Measurements from ENCODE around the gene TBC1D2B.
A peak's percentile ranks its signal among the peaks of the same experiment; 100 is the strongest.
"Not testable (repeated sequence)": the region's sequence is repeated elsewhere in the genome, so short reads cannot be mapped to it uniquely, and the experiment has no call there.

Gene TBC1D2B

GRCh38 chr15:77966540-77967234, 110.8 kb downstream of the TBC1D2B start:
- H3K4me3 ChIP-seq (ENCODE audit: low read depth, low read length): no peak overlapping the region
- TF ChIP-seq, protein P1, sequence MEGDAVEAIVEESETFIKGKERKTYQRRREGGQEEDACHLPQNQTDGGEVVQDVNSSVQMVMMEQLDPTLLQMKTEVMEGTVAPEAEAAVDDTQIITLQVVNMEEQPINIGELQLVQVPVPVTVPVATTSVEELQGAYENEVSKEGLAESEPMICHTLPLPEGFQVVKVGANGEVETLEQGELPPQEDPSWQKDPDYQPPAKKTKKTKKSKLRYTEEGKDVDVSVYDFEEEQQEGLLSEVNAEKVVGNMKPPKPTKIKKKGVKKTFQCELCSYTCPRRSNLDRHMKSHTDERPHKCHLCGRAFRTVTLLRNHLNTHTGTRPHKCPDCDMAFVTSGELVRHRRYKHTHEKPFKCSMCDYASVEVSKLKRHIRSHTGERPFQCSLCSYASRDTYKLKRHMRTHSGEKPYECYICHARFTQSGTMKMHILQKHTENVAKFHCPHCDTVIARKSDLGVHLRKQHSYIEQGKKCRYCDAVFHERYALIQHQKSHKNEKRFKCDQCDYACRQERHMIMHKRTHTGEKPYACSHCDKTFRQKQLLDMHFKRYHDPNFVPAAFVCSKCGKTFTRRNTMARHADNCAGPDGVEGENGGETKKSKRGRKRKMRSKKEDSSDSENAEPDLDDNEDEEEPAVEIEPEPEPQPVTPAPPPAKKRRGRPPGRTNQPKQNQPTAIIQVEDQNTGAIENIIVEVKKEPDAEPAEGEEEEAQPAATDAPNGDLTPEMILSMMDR (IDR thresholded peaks at IDR 0.05; ENCODE audit: borderline replicate concordance, insufficient read depth, low read depth, low read length): peak; percentile 74; the same call in 1 of the 2 replicates

- TF ChIP-seq, protein P1 (IDR thresholded peaks at IDR 0.05; ENCODE audit: borderline replicate concordance, insufficient read depth, low read depth, low read length): no peak
- no peak overlapping the region for H3K4me3 ChIP-seq (ENCODE audit: low read depth, low read length)
Observed at GRCh38 chr15:77964193-77964592, 113.3 kb downstream of the TBC1D2B start.

DNA sequence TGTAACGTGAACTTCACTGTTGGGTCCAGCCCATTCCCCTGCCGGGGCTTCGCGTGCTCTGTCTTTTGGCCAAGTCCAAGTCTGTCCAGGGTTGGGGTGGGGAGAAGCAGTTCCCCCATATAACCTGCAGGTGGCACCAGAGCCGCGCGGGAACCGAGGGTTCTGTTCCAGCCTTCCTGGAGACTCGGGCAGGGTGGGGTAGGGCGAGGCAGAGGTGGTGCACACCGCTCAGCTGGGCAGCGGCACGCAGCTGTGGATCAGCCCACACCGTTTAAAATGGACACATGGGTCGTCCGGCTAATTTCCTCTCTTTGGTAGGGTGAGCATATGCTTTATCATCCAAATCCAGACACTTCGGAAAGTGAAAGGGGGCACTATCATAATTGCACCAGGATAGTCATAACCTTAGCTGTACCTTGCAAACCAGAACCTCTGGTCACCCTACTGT, 118.1 kb downstream of the TBC1D2B start:
- no peak overlapping the region for H3K4me3 ChIP-seq (ENCODE audit: low read depth, low read length)
- TF ChIP-seq, protein P1 (IDR thresholded peaks at IDR 0.05; ENCODE audit: borderline replicate concordance, insufficient read depth, low read depth, low read length): peak; percentile 97

- not testable (repeated sequence) for H3K4me3 ChIP-seq (ENCODE audit: low read depth, low read length)
Observed at GRCh38 chr15:77958716-77959431, 118.6 kb downstream of the TBC1D2B start.

GRCh38 chr15:77958021-77958420, 119.5 kb downstream of the TBC1D2B start:
- H3K4me3 ChIP-seq (ENCODE audit: low read depth, low read length): not testable (repeated sequence)

DNA sequence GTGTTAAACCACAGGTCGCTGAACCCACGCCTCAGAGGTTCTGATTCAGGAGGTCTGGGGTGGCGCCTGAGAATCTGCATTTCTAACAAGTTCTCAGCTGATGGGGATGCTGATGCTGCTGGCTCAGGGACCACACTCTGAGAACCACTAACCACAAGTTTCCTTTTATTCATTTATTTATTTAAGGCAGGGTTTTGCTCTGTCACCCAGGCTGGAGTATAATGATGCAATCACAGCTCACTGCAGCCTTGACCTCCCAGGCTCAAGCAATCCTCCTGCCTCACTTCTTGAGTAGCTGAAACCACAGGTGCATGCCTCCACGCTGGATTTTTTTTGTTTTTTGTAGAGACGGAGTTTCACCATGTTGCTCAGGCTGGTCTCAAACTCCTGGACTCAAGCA, 123.6 kb downstream of the TBC1D2B start:
- H3K4me3 ChIP-seq (ENCODE audit: low read depth, low read length): not testable (repeated sequence)

- TF ChIP-seq, protein P1 (IDR thresholded peaks at IDR 0.05; ENCODE audit: borderline replicate concordance, insufficient read depth, low read depth, low read length): 0 out of 2 replicates have a peak, but pooled peaks have one; percentile 13
Observed at GRCh38 chr15:77952928-77953446, 124.5 kb downstream of the TBC1D2B start.

DNA sequence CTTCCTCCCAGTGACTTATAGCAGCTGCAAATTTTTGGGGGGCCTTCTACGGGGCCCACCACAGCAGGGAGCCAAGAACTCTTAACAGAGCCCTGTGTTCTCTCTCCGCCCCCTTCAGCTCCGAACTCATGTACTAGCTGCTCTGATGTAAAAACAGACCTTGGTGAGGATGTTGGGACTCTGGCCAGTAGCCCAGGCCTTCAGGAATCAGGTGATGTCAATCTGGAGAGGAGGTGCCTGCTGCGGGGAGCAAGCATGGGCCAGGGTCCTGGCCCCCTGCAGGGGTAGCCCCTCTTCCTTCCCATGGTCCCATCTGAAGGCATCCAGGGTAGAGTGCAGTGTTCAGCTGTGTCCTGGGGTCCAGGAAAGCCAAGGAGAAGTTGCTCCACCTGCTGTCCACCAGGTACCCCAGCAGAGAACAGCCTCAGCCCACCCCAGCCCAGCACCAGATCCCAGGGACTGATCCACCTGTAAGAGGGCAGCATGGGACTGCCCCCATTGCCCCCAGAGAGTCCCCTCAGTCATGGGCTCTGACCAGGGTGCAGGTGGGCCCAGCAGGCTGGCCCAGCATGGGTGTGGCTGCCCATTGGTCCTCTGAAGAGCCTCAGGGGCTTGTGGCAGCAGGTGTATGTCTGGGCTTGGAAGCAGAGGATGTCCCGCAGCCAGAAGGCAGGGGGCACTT, 126.3 kb downstream of the TBC1D2B start:
- not testable (repeated sequence) for H3K4me3 ChIP-seq (ENCODE audit: low read depth, low read length)

More at GRCh38 chr15:77952928-77953446, 124.5 kb downstream of the TBC1D2B start:
- H3K4me3 ChIP-seq (ENCODE audit: low read depth, low read length): not testable (repeated sequence)

GRCh38 chr15:77950470-77950869, 127.0 kb downstream of the TBC1D2B start:
- H3K4me3 ChIP-seq (ENCODE audit: low read depth, low read length): not testable (repeated sequence)
